HG03175 (cell line): ENCODE results near the gene BTBD7.
"Not testable (repeated sequence)": the region's sequence is repeated elsewhere in the genome, so short reads cannot be mapped to it uniquely, and the experiment has no call there.

Source experiments
- ATAC-seq: cut with Tn5 transposase; IDR thresholded peaks from one replicate; pipeline ENCODE4 v1.9.1; 2021; ENCODE audit warnings: mild to moderate bottlenecking, moderate library complexity; ENCODE audit not compliant: unreplicated experiment

Gene BTBD7

GRCh38 chr14:93263416-93263815, 69.4 kb downstream of the BTBD7 start:
- ATAC-seq, result no peak

GRCh38 chr14:93262446-93262845, 70.4 kb downstream of the BTBD7 start:
- ATAC-seq, result no peak

- ATAC-seq, result no peak
These were observed 83.6 kb downstream of the BTBD7 start for GRCh38 chr14:93249128-93249831.

GRCh38 chr14:93246534-93246933, 86.3 kb downstream of the BTBD7 start:
- no peak for ATAC-seq

- ATAC-seq, result no peak
These were observed 86.9 kb downstream of the BTBD7 start for GRCh38 chr14:93245764-93246420.

GRCh38 chr14:93240678-93241000, 92.2 kb downstream of the BTBD7 start:
- ATAC-seq, result no peak

- no peak for ATAC-seq
These were observed 92.8 kb downstream of the BTBD7 start for GRCh38 chr14:93239869-93240677.

- no peak for ATAC-seq
These were observed 98.0 kb downstream of the BTBD7 start for GRCh38 chr14:93234798-93235197.

GRCh38 chr14:93233078-93233477, 99.8 kb downstream of the BTBD7 start:
- not testable (repeated sequence) for ATAC-seq

- no peak for ATAC-seq
These were observed 100.7 kb downstream of the BTBD7 start for GRCh38 chr14:93232159-93232558.

- ATAC-seq, result no peak
These were observed 101.5 kb downstream of the BTBD7 start for GRCh38 chr14:93231129-93231979.

- ATAC-seq, result no peak
These were observed 102.3 kb downstream of the BTBD7 start for GRCh38 chr14:93230539-93230938.

- ATAC-seq, result no peak
These were observed 104.3 kb downstream of the BTBD7 start for GRCh38 chr14:93228550-93228949.

- no peak for ATAC-seq
These were observed 109.3 kb downstream of the BTBD7 start for GRCh38 chr14:93223565-93223964.

GRCh38 chr14:93220509-93220908, 112.3 kb downstream of the BTBD7 start:
- no peak for ATAC-seq

GRCh38 chr14:93219103-93219726, 113.6 kb downstream of the BTBD7 start:
- ATAC-seq, result peak; percentile 71

- no peak for ATAC-seq
These were observed 118.2 kb downstream of the BTBD7 start for GRCh38 chr14:93214598-93214997.

GRCh38 chr14:93212432-93212831, 120.4 kb downstream of the BTBD7 start:
- ATAC-seq, result peak; percentile 60

- peak; percentile 39 for ATAC-seq
These were observed 125.1 kb downstream of the BTBD7 start for GRCh38 chr14:93207468-93208308.
